Neural progenitor cell (in vitro differentiated cells): ENCODE results near the gene KLRG1. TPM values are rescaled to one million over a fixed set of nuclear protein-coding genes. Genes with fewer than 3 reads are reported as not detected.

ENCODE experiments used
- DNase-seq: peaks from one replicate; pipeline ENCODE4 v3.0.0-alpha.2; 2016; ENCODE audit warnings: low spot score
- H2AFZ ChIP-seq: fragments of 200-600 bp; sonication (generic); replicated peaks from 2 replicates; pipeline ENCODE4 v1.6.1; 2016; ENCODE audit warnings: antibody characterized with exemption
- H3F3A ChIP-seq: fragments of 200-600 bp; sonication (generic); 2 replicates; pipeline ENCODE4 v1.6.1; 2016; ENCODE audit warnings: antibody characterized with exemption, low read depth
- H3K27ac ChIP-seq: fragments of 200-600 bp; sonication (generic); 2 replicates; pipeline ENCODE4 v1.5.1; 2016; ENCODE audit warnings: mild to moderate bottlenecking
- H3K27me3 ChIP-seq: fragments of 200-600 bp; sonication (generic); 2 replicates; pipeline ENCODE4 v1.6.1; 2016; ENCODE audit warnings: mild to moderate bottlenecking, moderate library complexity
- H3K36me3 ChIP-seq: fragments of 200-600 bp; sonication (generic); 2 replicates; pipeline ENCODE4 v1.5.1; 2016
- H3K4me1 ChIP-seq: fragments of 200-600 bp; sonication (generic); 2 replicates; pipeline ENCODE4 v1.6.1; 2016; ENCODE audit warnings: mixed run types
- H3K4me2 ChIP-seq: fragments of 200-600 bp; sonication (generic); 2 replicates; pipeline ENCODE4 v1.6.1; 2016
- H3K4me3 ChIP-seq: fragments of 200-600 bp; sonication (generic); 2 replicates; pipeline ENCODE4 v1.5.1; 2016
- H3K79me2 ChIP-seq: fragments of 200-600 bp; sonication (generic); 2 replicates; pipeline ENCODE4 v1.6.1; 2016; ENCODE audit warnings: low read depth
- H3K9ac ChIP-seq: fragments of 200-600 bp; sonication (generic); 2 replicates; pipeline ENCODE4 v1.6.1; 2016
- H3K9me3 ChIP-seq: fragments of 200-600 bp; sonication (generic); 2 replicates; pipeline ENCODE4 v1.5.1; 2016; ENCODE audit warnings: low read depth
- H4K20me1 ChIP-seq: fragments of 200-600 bp; sonication (generic); 2 replicates; pipeline ENCODE4 v1.6.1; 2016; ENCODE audit warnings: low read depth
- H3K27ac Mint-ChIP-seq: 3 replicates; pipeline ENCODE4 v1.8.0; 2021; ENCODE audit warnings: mixed read lengths
- H3K27me3 Mint-ChIP-seq: 2 replicates; pipeline ENCODE4 v1.8.0; 2022; ENCODE audit warnings: low read depth, mild to moderate bottlenecking, inconsistent platforms, moderate library complexity, mixed read lengths; ENCODE audit not compliant: insufficient read depth
- H3K36me3 Mint-ChIP-seq: 3 replicates; pipeline ENCODE4 v1.8.0; 2021; ENCODE audit warnings: mixed read lengths
- H3K4me1 Mint-ChIP-seq: 3 replicates; pipeline ENCODE4 v1.8.0; 2021; ENCODE audit warnings: mixed read lengths
- H3K4me3 Mint-ChIP-seq: 3 replicates; pipeline ENCODE4 v1.8.0; 2021; ENCODE audit warnings: mild to moderate bottlenecking, moderate library complexity, mixed read lengths
- H3K9me3 Mint-ChIP-seq: 3 replicates; pipeline ENCODE4 v1.8.0; 2020; ENCODE audit warnings: mixed read lengths
- EZH2 ChIP-seq: fragments of 200-600 bp; sonication (generic); IDR thresholded peaks from 2 replicates; pipeline ENCODE4 v1.6.1; 2017; ENCODE audit warnings: antibody characterized with exemption, mild to moderate bottlenecking, moderate library complexity
- EZH2phosphoT487 ChIP-seq: fragments of 200-600 bp; sonication (generic); IDR thresholded peaks from 2 replicates; pipeline ENCODE4 v1.6.1; 2017; ENCODE audit warnings: antibody characterized with exemption
- total RNA-seq: library from RNA; depleted of rRNA; stranded (reverse); fragments of >200 nt; gene quantifications from 2 replicates; pipeline ENCODE4 v1.2.3, GENCODE V29; 2015; ENCODE audit warnings: low replicate concordance
- TF ChIP-seq, protein P1 (sequence below): fragments of 200-600 bp; sonication (generic); IDR thresholded peaks from 2 replicates; pipeline ENCODE4 v1.5.1; 2017; ENCODE audit warnings: antibody characterized with exemption, mild to moderate bottlenecking

KLRG1 gene
- total RNA-seq, 1 donor from 2014 or later = 26.9 TPM

DNA sequence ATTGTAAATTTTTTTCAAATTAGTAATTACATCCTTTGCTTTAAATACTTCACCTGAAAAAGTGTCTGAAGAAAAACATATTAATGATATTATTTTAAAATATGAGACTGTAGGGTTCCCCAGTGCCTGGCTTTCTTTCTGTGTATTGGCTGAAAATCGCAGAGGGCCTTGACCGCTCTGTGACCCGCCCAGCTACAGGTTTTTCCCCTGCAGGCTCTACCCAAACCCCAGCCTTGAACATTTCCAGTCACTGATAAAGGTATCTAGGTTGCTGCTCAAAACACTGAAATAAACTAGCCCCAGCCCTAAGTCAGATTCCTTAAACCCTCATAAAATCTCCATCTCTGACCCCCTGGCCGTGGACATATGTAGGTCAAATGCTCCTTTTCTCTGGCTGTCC lies 11.9 kb downstream of the KLRG1 start:
- H2AFZ ChIP-seq = no peak overlapping the region
- no peaks in the 10 kb centered on the region for H3K4me1 Mint-ChIP-seq
- H3K27ac Mint-ChIP-seq = no peak overlapping the region
- no peaks in the 10 kb centered on the region for H3K9me3 ChIP-seq
- no peak overlapping the region for H3K4me2 ChIP-seq
- H3K9ac ChIP-seq = no peak overlapping the region
- H3K27ac ChIP-seq = no peak overlapping the region
- no peaks in the 10 kb centered on the region for H3F3A ChIP-seq
- no peak overlapping the region for H3K4me3 Mint-ChIP-seq
- no peak for DNase-seq
- no peaks in the 10 kb centered on the region for H3K4me1 ChIP-seq
- H4K20me1 ChIP-seq = no peaks in the 10 kb centered on the region
- H3K27me3 ChIP-seq = no peaks in the 10 kb centered on the region
- H3K36me3 ChIP-seq = no peaks in the 10 kb centered on the region
- no peaks in the 10 kb centered on the region for H3K79me2 ChIP-seq
- no peaks in the 10 kb centered on the region for H3K9me3 Mint-ChIP-seq
- no peak for TF ChIP-seq EZH2
- TF ChIP-seq EZH2phosphoT487 = no peak
- TF ChIP-seq, protein P1, sequence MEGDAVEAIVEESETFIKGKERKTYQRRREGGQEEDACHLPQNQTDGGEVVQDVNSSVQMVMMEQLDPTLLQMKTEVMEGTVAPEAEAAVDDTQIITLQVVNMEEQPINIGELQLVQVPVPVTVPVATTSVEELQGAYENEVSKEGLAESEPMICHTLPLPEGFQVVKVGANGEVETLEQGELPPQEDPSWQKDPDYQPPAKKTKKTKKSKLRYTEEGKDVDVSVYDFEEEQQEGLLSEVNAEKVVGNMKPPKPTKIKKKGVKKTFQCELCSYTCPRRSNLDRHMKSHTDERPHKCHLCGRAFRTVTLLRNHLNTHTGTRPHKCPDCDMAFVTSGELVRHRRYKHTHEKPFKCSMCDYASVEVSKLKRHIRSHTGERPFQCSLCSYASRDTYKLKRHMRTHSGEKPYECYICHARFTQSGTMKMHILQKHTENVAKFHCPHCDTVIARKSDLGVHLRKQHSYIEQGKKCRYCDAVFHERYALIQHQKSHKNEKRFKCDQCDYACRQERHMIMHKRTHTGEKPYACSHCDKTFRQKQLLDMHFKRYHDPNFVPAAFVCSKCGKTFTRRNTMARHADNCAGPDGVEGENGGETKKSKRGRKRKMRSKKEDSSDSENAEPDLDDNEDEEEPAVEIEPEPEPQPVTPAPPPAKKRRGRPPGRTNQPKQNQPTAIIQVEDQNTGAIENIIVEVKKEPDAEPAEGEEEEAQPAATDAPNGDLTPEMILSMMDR = no peak
- no peak overlapping the region for H3K4me3 ChIP-seq
- no peaks in the 10 kb centered on the region for H3K27me3 Mint-ChIP-seq
- H3K36me3 Mint-ChIP-seq = no peaks in the 10 kb centered on the region

DNA sequence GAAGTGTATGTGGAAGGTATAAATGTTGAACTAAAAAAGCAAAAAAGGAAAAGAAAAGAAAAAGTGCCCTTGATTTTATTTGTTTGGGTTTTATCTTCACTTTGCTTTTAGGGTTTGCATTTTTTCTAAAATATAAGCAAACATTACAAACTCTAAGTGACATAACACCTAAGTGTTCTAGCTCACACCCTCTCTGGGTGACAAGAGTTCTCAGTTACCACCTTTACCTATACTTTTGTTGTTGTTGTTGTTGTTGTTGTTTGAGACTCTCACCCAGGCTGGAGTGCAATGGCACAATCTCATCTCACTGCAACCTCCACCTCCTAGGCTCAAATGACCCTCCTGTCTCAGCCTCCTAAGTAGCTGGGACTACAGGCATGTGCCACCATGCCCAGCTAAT lies 13.0 kb downstream of the KLRG1 start:
- no peaks in the 10 kb centered on the region for H4K20me1 ChIP-seq
- H3K36me3 Mint-ChIP-seq = no peaks in the 10 kb centered on the region
- no peaks in the 10 kb centered on the region for H3K27me3 ChIP-seq
- no peak for DNase-seq
- H3K27ac Mint-ChIP-seq = no peak overlapping the region
- no peaks in the 10 kb centered on the region for H3K4me1 ChIP-seq
- H3K4me1 Mint-ChIP-seq = no peaks in the 10 kb centered on the region
- no peaks in the 10 kb centered on the region for H3K36me3 ChIP-seq
- no peak overlapping the region for H3K9ac ChIP-seq
- no peaks in the 10 kb centered on the region for H3K9me3 Mint-ChIP-seq
- no peaks in the 10 kb centered on the region for H3K79me2 ChIP-seq
- no peak overlapping the region for H3K4me3 Mint-ChIP-seq
- no peaks in the 10 kb centered on the region for H3K9me3 ChIP-seq
- TF ChIP-seq EZH2phosphoT487 (no peak), EZH2 (no peak)
- TF ChIP-seq, protein P1 = no peak
- no peak overlapping the region for H2AFZ ChIP-seq
- no peaks in the 10 kb centered on the region for H3F3A ChIP-seq
- no peak overlapping the region for H3K27ac ChIP-seq
- no peak overlapping the region for H3K4me3 ChIP-seq
- no peaks in the 10 kb centered on the region for H3K27me3 Mint-ChIP-seq
- H3K4me2 ChIP-seq = no peak overlapping the region

DNA sequence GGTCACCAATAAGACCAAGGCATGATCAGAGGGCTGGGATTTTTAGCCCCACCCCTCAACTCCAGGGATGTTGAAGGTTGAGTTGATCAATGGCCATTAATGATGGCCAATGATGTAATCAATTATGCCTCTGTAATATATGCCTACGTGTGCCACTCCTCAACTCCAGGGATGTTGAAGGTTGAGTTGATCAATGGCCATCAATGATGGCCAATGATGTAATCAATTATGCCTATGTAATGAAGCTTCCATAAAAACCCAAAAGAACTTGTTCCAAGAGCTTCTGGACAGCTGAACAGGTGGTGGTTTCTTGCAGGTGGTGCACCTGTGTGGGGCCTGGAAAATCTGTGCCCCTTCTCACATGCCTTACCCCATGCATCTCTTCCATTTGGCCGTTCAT lies 33.2 kb downstream of the KLRG1 start:
- no peaks in the 10 kb centered on the region for H3F3A ChIP-seq
- no peak overlapping the region for H3K4me2 ChIP-seq
- Mint-ChIP-seq H3K27ac (no peak overlapping the region), H3K4me3 (no peak overlapping the region), H3K9me3 (peaks cover 4% of the 10 kb centered on the region), H3K36me3 (no peaks in the 10 kb centered on the region), H3K4me1 (no peaks in the 10 kb centered on the region), H3K27me3 (no peaks in the 10 kb centered on the region)
- H3K4me3 ChIP-seq = no peak overlapping the region
- no peaks in the 10 kb centered on the region for H4K20me1 ChIP-seq
- TF ChIP-seq EZH2phosphoT487 = no peak
- H3K9ac ChIP-seq = no peak overlapping the region
- H3K36me3 ChIP-seq = no peaks in the 10 kb centered on the region
- no peak overlapping the region for H3K27ac ChIP-seq
- DNase-seq = no peak
- no peaks in the 10 kb centered on the region for H3K27me3 ChIP-seq
- no peaks in the 10 kb centered on the region for H3K4me1 ChIP-seq
- no peak overlapping the region for H2AFZ ChIP-seq
- H3K9me3 ChIP-seq = peaks cover 6% of the 10 kb centered on the region
- H3K79me2 ChIP-seq = no peaks in the 10 kb centered on the region

DNA sequence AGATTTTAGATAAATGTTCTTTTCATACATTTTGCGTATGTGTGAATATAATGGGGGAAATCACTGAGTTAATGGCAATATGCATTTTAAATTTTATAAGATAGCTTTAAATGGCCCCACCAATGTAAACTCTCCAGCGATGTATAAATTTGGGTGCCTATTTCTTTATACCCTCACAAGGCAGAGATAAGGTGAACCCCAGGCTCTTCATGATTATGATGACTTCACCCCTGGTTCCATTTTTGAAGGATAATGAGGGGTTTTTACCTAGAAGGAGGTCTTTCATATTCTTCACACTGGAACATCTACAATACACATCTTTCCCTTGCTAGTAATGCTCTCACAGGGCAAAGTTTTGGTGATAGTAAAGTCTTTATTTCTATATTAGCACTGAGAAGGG lies 35.2 kb downstream of the KLRG1 start:
- Histone ChIP-seq H3K9ac (no peak overlapping the region), H4K20me1 (no peaks in the 10 kb centered on the region), H2AFZ (no peak overlapping the region), H3K27me3 (no peaks in the 10 kb centered on the region), H3K4me3 (no peak overlapping the region), H3K9me3 (no peaks in the 10 kb centered on the region), H3K4me2 (no peak overlapping the region), H3K79me2 (no peaks in the 10 kb centered on the region), H3K27ac (no peak overlapping the region), H3K36me3 (no peaks in the 10 kb centered on the region), H3K4me1 (no peaks in the 10 kb centered on the region), H3F3A (no peaks in the 10 kb centered on the region)
- TF ChIP-seq EZH2 (no peak), EZH2phosphoT487 (no peak)
- TF ChIP-seq, protein P1 = no peak
- no peak for DNase-seq
- Mint-ChIP-seq H3K27ac (no peak overlapping the region), H3K27me3 (no peaks in the 10 kb centered on the region), H3K4me3 (no peak overlapping the region), H3K4me1 (no peaks in the 10 kb centered on the region), H3K9me3 (no peaks in the 10 kb centered on the region), H3K36me3 (peaks cover 3% of the 10 kb centered on the region)
